ENCODE results near the gene PROM1.
A peak's percentile ranks its signal among the peaks of the same experiment; 100 is the strongest.

The PROM1 gene

GRCh38 chr4:15982842-15983524 lies 100.8 kb downstream of the PROM1 start:
- FAIRE-seq: no peak

GRCh38 chr4:15976456-15977447 lies 107.1 kb downstream of the PROM1 start:
- no peak for FAIRE-seq

GRCh38 chr4:15971068-15971801 lies 112.6 kb downstream of the PROM1 start:
- FAIRE-seq: no peak

GRCh38 chr4:15968551-15969300 lies 115.1 kb downstream of the PROM1 start:
- no peak for FAIRE-seq

- FAIRE-seq: no peak
These were observed 118.5 kb downstream of the PROM1 start for GRCh38 chr4:15965325-15965724.

- FAIRE-seq: no peak
These were observed 119.7 kb downstream of the PROM1 start for GRCh38 chr4:15964159-15964558.

- FAIRE-seq: no peak
These were observed 120.2 kb downstream of the PROM1 start for GRCh38 chr4:15963576-15963975.

GRCh38 chr4:15963001-15963451 lies 120.8 kb downstream of the PROM1 start, which contains the start of gene FGFBP2:
FGFBP2 (minus strand) TSS chr4:15963175; CDS start chr4:15963129, 46 bp downstream.
- FAIRE-seq: no peak

- no peak for FAIRE-seq
These were observed 121.9 kb downstream of the PROM1 start for GRCh38 chr4:15961781-15962510.

GRCh38 chr4:15958562-15958961 lies 125.3 kb downstream of the PROM1 start:
- no peak for FAIRE-seq

- peak; percentile 5 for FAIRE-seq
These were observed 127.5 kb downstream of the PROM1 start for GRCh38 chr4:15956179-15956850.

- FAIRE-seq: no peak
These were observed 128.2 kb downstream of the PROM1 start for GRCh38 chr4:15955670-15956069.

GRCh38 chr4:15953625-15954024 lies 130.2 kb downstream of the PROM1 start:
- no peak for FAIRE-seq

- FAIRE-seq: no peak
These were observed 132.0 kb downstream of the PROM1 start for GRCh38 chr4:15951781-15952180.

- no peak for FAIRE-seq
These were observed 135.0 kb downstream of the PROM1 start for GRCh38 chr4:15948826-15949225.

- no peak for FAIRE-seq
These were observed 136.1 kb downstream of the PROM1 start for GRCh38 chr4:15947684-15948083.

- FAIRE-seq: no peak
These were observed 138.3 kb downstream of the PROM1 start for GRCh38 chr4:15945516-15945915.

- FAIRE-seq: no peak
These were observed 138.9 kb downstream of the PROM1 start for GRCh38 chr4:15944895-15945294.

GRCh38 chr4:15942283-15942682 lies 141.5 kb downstream of the PROM1 start:
- no peak for FAIRE-seq

GRCh38 chr4:15938640-15939039 lies 145.2 kb downstream of the PROM1 start, which contains the start of gene FGFBP1:
FGFBP1 (minus strand) TSS chr4:15938740; CDS start chr4:15936632, 2,108 bp downstream.
- FAIRE-seq: no peak

GRCh38 chr4:15938182-15938581 lies 145.6 kb downstream of the PROM1 start:
- no peak for FAIRE-seq
